HEK293 (cell line): ENCODE results near the gene CFI.

Source experiments
- CTCF ChIP-seq: fragments of 450-650 bp; formaldehyde crosslinking; IDR thresholded peaks from 2 replicates; pipeline ENCODE4 v1.5.1; 2016; ENCODE audit warnings: missing biosample characterization, missing genetic modification characterization
- PRDM10 ChIP-seq: fragments of 450-650 bp; formaldehyde crosslinking; IDR thresholded peaks from 2 replicates; pipeline ENCODE4 v1.5.1; 2016; ENCODE audit warnings: missing biosample characterization, missing genetic modification characterization
- ZNF157 ChIP-seq: fragments of 450-650 bp; formaldehyde crosslinking; IDR thresholded peaks from 2 replicates; pipeline ENCODE4 v1.5.1; 2016; ENCODE audit warnings: missing biosample characterization, missing genetic modification characterization
- ZNF19 ChIP-seq: fragments of 450-650 bp; formaldehyde crosslinking; IDR thresholded peaks from 2 replicates; pipeline ENCODE4; 2016; ENCODE audit warnings: missing biosample characterization, missing genetic modification characterization, low read depth
- ZNF24 ChIP-seq: fragments of 450-650 bp; formaldehyde crosslinking; IDR thresholded peaks from 2 replicates; pipeline ENCODE4 v1.5.1; 2016; ENCODE audit warnings: missing biosample characterization, missing genetic modification characterization
- ZNF274 ChIP-seq, 2 experiments: fragments of 200-500 bp in 1 of 2; fragments of 450-650 bp in 1 of 2; sonication (Bioruptor generic) in 1 of 2; formaldehyde crosslinking in 1 of 2; IDR thresholded peaks; 2 replicates each; pipeline versions ENCODE4 v1.5.1 to v1.6.1; 2014 to 2016; ENCODE audit warnings: borderline replicate concordance in 1 of 2, inconsistent platforms in 1 of 2, low read length in 1 of 2, missing biosample characterization in 1 of 2, missing genetic modification characterization in 1 of 2
- ZNF521 ChIP-seq: fragments of 450-650 bp; formaldehyde crosslinking; IDR thresholded peaks from 2 replicates; pipeline ENCODE4 v1.5.1; 2017; ENCODE audit warnings: missing biosample characterization, mild to moderate bottlenecking, missing genetic modification characterization
- ZNF548 ChIP-seq: fragments of 450-650 bp; formaldehyde crosslinking; IDR thresholded peaks from 2 replicates; pipeline ENCODE4 v1.5.1; 2016; ENCODE audit warnings: missing biosample characterization, missing genetic modification characterization

- TF ChIP-seq ZNF274 (IDR thresholded peaks at IDR 0.05; ENCODE audit: low read length) (no peak), ZNF274 (tag by site-specific recombination; IDR thresholded peaks at IDR 0.05; ENCODE audit: borderline replicate concordance) (no peak), ZNF548 (tag by site-specific recombination) (no peak), PRDM10 (no peak), ZNF19 (tag by site-specific recombination) (no peak), ZNF521 (tag by site-specific recombination) (no peak), CTCF (no peak), ZNF157 (tag by site-specific recombination) (no peak), ZNF24 (tag by site-specific recombination) (no peak)
Measured at GRCh38 chr4:109739547-109739946, 62.3 kb downstream of the CFI start.
